Activated effector memory CD4-positive, alpha-beta T cell treated with Interleukin-2 at 50 U/mL for 16 hours (primary cell): Measurements from ENCODE around the gene EFCAB9.

Source experiments
- DNase-seq: peaks from one replicate; pipeline ENCODE4 v3.0.0-alpha.2; 2020

EFCAB9 gene

GRCh38 chr5:172245046-172245445, 51.1 kb downstream of the EFCAB9 start:
- DNase-seq, result no peak

- DNase-seq, result no peak
Measured at GRCh38 chr5:172245703-172246125, 51.7 kb downstream of the EFCAB9 start.

- DNase-seq, result no peak
Measured at GRCh38 chr5:172248637-172249036, 54.7 kb downstream of the EFCAB9 start.

- DNase-seq, result no peak
Measured at GRCh38 chr5:172251419-172251818, 57.4 kb downstream of the EFCAB9 start.

GRCh38 chr5:172252501-172252900, 58.5 kb downstream of the EFCAB9 start:
- DNase-seq, result no peak
